NT2/D1 (cell line): Measurements from ENCODE around the gene GRIK1.

ENCODE experiments used
- SUZ12 ChIP-seq: IDR thresholded peaks from 2 replicates; pipeline ENCODE4 v1.6.1; 2011; ENCODE audit not compliant: insufficient read length, insufficient read depth; ENCODE audit errors: extremely low read depth
- YY1 ChIP-seq: IDR thresholded peaks from 2 replicates; pipeline ENCODE4 v1.6.1; 2011; ENCODE audit not compliant: insufficient read length, insufficient read depth
- ZNF274 ChIP-seq: IDR thresholded peaks from 2 replicates; pipeline ENCODE4 v1.6.1; 2011; ENCODE audit warnings: mild to moderate bottlenecking, low read depth, low read length

- no peak for TF ChIP-seq YY1
- no peak for TF ChIP-seq SUZ12
- no peak for TF ChIP-seq ZNF274
Measured at GRCh38 chr21:29601047-29601446, 338.7 kb downstream of the GRIK1 start.
